KOPT-K1 (cell line): ENCODE results near the gene SLC7A6.

Source experiments
- H3K27ac ChIP-seq: fragments of 200-600 bp; sonication (generic); 2 replicates; pipeline ENCODE4 v1.5.1; 2016; ENCODE audit warnings: antibody characterized with exemption, mild to moderate bottlenecking, low read depth, low read length; ENCODE audit not compliant: poor library complexity, severe bottlenecking
- H3K36me3 ChIP-seq: fragments of 200-600 bp; sonication (generic); 2 replicates; pipeline ENCODE4 v1.5.1; 2017; ENCODE audit warnings: antibody characterized with exemption, mild to moderate bottlenecking, low read length, moderate library complexity; ENCODE audit not compliant: insufficient read depth
- H3K9me3 ChIP-seq: fragments of 200-600 bp; sonication (generic); 2 replicates; pipeline ENCODE4 v1.5.1; 2017; ENCODE audit warnings: antibody characterized with exemption, low read length, mild to moderate bottlenecking; ENCODE audit not compliant: insufficient read depth, poor library complexity, severe bottlenecking

Gene SLC7A6

GRCh38 chr16:68345958-68346635 is 81.8 kb downstream of the SLC7A6 start:
- H3K9me3 ChIP-seq = no peaks in the 10 kb centered on the region
- peaks cover 99% of the 10 kb centered on the region for H3K36me3 ChIP-seq
- no peak overlapping the region for H3K27ac ChIP-seq

- H3K27ac ChIP-seq = no peak overlapping the region
- H3K36me3 ChIP-seq = peaks cover 99% of the 10 kb centered on the region
- no peaks in the 10 kb centered on the region for H3K9me3 ChIP-seq
Observed at GRCh38 chr16:68346892-68347480, 82.7 kb downstream of the SLC7A6 start.

GRCh38 chr16:68347605-68348004 is 83.3 kb downstream of the SLC7A6 start:
- Histone ChIP-seq H3K9me3 (no peaks in the 10 kb centered on the region), H3K27ac (no peak overlapping the region), H3K36me3 (peaks cover 99% of the 10 kb centered on the region)

- Histone ChIP-seq H3K36me3 (peaks cover 100% of the 10 kb centered on the region), H3K27ac (no peak overlapping the region), H3K9me3 (no peaks in the 10 kb centered on the region)
Observed at GRCh38 chr16:68348639-68349445, 84.5 kb downstream of the SLC7A6 start.

GRCh38 chr16:68349838-68350410 is 85.6 kb downstream of the SLC7A6 start:
- Histone ChIP-seq H3K36me3 (peaks cover 100% of the 10 kb centered on the region), H3K9me3 (no peaks in the 10 kb centered on the region), H3K27ac (no peak overlapping the region)

GRCh38 chr16:68350813-68351350 is 86.6 kb downstream of the SLC7A6 start:
- Histone ChIP-seq H3K9me3 (no peaks in the 10 kb centered on the region), H3K27ac (no peak overlapping the region), H3K36me3 (peaks cover 100% of the 10 kb centered on the region)
